GM19468 (cell line): ENCODE results near the gene OR2C1.

Source experiments
- ATAC-seq: cut with Tn5 transposase; IDR thresholded peaks from one replicate; pipeline ENCODE4 v1.9.1; 2021; ENCODE audit warnings: mild to moderate bottlenecking, moderate library complexity, moderate number of reproducible peaks; ENCODE audit not compliant: unreplicated experiment; ENCODE audit errors: extremely low read depth

The OR2C1 gene

GRCh38 chr16:3355589-3355988 is at the start of gene OR2C1:
OR2C1 (plus strand) TSS chr16:3355889; CDS start chr16:3355941, 52 bp downstream.
- ATAC-seq: no peak

GRCh38 chr16:3306078-3306477 is 49.6 kb upstream of the OR2C1 start:
- no peak for ATAC-seq

GRCh38 chr16:3311496-3311895 is 44.2 kb upstream of the OR2C1 start:
- no peak for ATAC-seq

DNA sequence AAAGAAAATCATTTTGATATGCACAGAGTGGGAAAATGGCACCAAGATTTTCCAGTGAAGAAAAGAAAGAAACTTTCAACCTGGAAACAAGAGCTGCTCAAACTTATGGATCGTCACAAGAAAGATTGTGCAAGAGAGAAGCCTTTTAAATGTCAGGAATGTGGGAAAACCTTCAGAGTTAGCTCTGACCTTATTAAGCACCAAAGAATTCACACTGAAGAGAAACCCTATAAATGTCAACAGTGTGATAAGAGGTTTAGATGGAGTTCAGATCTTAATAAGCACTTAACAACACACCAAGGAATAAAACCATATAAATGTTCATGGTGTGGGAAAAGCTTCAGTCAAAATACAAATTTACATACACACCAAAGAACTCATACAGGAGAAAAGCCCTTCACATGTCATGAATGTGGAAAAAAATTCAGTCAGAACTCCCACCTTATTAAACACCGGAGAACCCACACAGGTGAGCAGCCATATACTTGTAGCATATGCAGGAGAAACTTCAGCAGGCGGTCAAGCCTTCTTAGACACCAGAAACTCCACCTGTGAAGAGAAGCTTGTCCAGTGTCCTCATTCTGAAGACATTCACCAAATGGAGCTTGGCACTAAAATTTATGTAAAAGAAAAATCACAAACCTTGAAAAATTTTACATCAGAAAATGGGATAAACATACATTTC is 38.2 kb upstream of the OR2C1 start:
- ATAC-seq: no peak

GRCh38 chr16:3321816-3322215 is 33.9 kb upstream of the OR2C1 start:
- no peak for ATAC-seq

GRCh38 chr16:3327514-3327913 is 28.2 kb upstream of the OR2C1 start:
- no peak for ATAC-seq

- no peak for ATAC-seq
Observed at GRCh38 chr16:3328104-3328503, 27.6 kb upstream of the OR2C1 start.

GRCh38 chr16:3328643-3329042 is 27.0 kb upstream of the OR2C1 start:
- no peak for ATAC-seq

DNA sequence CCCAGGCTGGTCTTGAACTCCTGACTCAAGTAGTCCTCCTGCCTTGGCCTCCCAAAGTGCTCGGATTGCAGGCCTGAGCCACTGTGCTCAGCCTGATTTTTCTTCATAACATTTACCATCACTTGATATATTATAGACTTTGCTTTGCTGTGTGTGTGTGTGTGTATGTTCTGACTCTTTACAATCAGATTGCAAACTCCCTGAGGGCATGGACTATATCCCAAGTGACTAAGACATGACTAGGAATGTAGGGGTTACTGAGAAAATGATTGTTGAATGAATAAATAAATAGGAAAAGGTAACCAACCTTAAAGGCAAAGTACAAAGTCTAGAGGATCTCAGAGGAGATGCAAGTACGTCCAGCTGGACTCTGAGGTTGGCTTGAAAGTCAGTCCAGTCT is 9.6 kb upstream of the OR2C1 start:
- no peak for ATAC-seq

- ATAC-seq: no peak
Observed at GRCh38 chr16:3347586-3347985, 8.1 kb upstream of the OR2C1 start.

- ATAC-seq: no peak
Observed at GRCh38 chr16:3348547-3349167, 7.0 kb upstream of the OR2C1 start.

DNA sequence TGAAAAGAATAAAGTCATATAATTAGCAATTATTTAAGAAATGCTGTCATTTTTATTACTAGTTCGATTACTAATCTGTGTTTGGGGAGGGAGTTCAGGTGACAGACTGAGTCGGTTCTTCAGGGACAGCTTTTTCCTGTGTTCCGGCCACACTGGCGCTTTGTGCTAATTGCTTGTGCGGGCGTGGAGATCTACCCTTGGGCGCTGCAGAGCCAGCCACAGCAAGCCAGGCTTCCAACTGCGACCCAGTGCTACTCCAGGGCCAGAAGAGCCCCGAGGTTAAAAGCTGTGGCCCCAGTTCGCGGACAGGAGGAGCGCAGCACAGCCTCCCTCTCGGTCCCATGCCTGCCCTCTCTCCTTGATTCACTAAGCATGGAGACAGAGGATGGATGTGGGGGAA is 6.5 kb upstream of the OR2C1 start:
- ATAC-seq: no peak

- no peak for ATAC-seq
Observed at GRCh38 chr16:3356118-3356517, 429 bp downstream of the OR2C1 start.

DNA sequence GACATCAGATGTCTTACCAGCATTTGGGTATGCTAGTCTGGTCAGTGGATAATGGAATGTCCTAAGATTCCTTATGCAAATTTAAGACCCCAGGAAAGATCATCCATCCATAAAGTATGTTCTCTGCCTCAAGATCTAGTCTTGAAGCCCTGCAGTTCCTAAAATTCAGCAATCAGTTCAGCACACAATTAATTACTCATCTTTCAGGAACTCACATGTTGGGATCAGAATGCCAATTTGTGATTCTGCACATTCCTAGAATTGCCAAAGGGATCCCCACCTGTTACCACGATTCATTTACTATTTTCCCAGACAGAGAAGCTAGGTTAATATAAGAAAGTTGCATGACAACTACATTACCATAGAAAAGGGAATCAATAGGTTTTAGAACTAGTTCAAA is 3.2 kb downstream of the OR2C1 start:
- no peak for ATAC-seq

- no peak for ATAC-seq
Observed at GRCh38 chr16:3362931-3363330, 7.2 kb downstream of the OR2C1 start.

DNA sequence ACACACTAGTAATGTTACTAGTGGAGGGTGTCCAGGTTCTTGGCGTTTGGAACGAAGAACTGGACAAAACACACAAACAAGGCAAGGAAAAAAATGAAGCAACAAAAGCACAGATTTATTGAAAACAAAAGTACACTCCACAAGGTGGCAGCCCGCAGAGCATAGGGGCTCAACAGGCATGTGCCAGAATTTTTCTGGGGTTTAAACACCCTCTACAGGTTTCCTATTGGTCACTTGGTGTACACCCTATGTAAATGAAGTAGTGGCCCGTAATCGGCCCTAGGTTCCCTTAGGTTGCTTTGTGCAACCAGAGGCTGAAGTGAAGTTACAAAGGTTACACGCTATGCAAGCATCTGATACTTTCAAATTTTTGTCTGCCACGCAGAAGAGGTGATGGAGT is 8.1 kb downstream of the OR2C1 start:
- ATAC-seq: no peak

DNA sequence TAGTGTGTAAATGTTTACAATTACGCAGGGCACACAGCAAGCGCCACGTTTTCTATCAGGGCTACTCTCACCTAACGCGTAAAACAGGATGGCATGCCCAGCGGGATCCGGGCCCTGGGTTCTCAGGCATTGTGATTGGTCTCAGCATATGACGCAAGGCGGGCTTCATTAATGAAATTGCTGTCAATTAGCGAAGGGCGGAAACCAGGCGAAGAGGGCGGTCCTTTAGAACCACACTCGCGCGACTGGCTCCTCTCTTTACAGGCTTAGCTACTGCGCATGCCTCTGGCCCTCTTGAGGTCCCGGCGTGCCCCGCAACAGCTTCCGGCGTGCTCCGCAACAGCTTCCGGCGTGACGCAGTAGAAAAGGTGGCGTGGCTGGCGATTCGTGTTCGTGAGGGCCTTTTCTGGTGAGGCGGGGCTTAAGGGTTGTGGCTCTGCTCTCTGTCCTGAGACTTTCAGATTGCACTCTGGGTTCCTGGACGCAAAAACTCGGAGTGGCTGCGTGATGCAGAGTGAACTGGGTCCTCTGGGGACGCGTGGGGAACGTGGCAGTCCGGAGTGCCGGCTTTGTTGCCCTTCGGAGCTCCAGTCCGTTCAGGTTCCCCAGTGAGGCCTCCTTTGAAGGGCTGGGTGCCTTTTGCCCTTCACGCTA is 9.2 kb downstream of the OR2C1 start:
- ATAC-seq: no peak

DNA sequence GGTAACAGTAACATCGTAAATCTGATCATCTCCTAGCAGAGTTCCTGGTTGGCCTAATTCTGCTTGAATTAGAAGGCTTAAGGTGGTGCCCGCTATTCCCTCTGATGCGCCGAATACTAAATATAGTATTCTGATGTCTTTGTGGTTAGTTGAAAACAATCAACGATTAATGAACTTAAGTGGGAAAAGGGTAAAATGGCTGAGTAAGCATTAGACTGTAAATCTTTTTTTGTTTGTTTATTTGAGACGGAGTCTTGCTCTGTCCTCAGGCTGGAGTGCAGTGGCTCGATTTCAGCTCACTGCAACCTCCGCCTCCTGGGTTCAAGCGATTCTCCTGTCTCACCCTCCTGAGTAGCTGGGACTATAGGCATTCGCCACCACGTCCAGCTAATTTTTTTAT is 13.4 kb downstream of the OR2C1 start:
- no peak for ATAC-seq

- ATAC-seq: no peak
Observed at GRCh38 chr16:3375680-3376079, 20.0 kb downstream of the OR2C1 start.

- ATAC-seq: no peak
Observed at GRCh38 chr16:3377917-3378316, 22.2 kb downstream of the OR2C1 start.

DNA sequence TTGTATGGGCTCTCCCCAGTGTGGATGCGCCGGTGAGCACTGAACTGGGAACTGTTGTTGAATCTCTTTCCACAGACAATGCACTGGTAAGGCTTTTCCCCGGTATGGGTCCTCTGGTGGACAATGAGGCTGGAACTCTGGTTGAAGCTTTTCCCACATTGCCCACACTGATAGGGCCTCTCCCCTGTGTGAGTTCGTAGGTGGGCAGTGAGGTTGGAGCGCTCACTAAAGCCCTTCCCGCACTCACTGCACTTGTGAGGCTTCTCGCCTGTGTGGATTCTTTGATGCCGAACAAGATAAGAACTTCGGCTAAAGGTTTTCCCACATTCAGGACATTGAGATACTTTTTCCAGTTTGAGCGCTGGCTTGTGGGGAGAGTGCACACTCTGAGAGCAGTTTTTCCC is 27.4 kb downstream of the OR2C1 start:
- no peak for ATAC-seq

DNA sequence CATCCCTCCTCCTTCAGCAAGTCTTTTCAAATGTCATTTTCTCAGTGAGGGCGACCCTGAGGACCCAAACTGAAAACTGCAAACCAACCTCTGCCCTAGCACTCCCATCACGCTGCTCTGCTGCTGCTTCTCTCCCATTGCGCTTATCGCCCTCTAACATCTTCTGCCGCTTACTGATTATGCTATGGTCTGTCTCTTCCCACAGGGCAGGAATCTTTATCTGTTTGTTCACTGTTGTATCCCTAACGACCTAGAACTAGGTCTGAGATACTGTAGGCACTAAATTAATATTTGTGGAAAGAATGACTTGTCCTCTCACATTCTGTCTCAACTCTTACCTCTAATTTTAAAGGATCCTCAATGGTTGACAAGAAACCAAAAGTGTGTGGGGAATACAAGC is 32.6 kb downstream of the OR2C1 start:
- ATAC-seq: no peak
